Measurements from ENCODE around the gene TEPSIN.

Gene TEPSIN

GRCh38 chr17:81261096-81261495 lies 22.2 kb upstream of the TEPSIN start:
- H3K9me3 ChIP-seq (ENCODE audit: insufficient read depth, low read length, severe bottlenecking) = no peaks in the 10 kb centered on the region
- H4K20me1 ChIP-seq (ENCODE audit: insufficient read depth, low read length) = peaks cover 22% of the 10 kb centered on the region; the same call in 1 of the 2 replicates
- H3K79me2 ChIP-seq (ENCODE audit: insufficient read depth, low read length) = no peaks in the 10 kb centered on the region
- no peak overlapping the region for H2AFZ ChIP-seq (ENCODE audit: low read depth, low read length)
- peaks cover 93% of the 10 kb centered on the region for H3K36me3 ChIP-seq (ENCODE audit: insufficient read depth, low read length)
- H3K9ac ChIP-seq (ENCODE audit: low read depth, low read length) = no peak overlapping the region
- no peaks in the 10 kb centered on the region for H3K27me3 ChIP-seq (ENCODE audit: insufficient read depth, low read length, poor library complexity)
- H3K4me1 ChIP-seq (ENCODE audit: insufficient read depth, low read length) = no peaks in the 10 kb centered on the region
- no peak for DNase-seq
- no peak overlapping the region for H3K27ac ChIP-seq (ENCODE audit: low read length)
- H3K4me2 ChIP-seq (ENCODE audit: insufficient read depth, low read length) = no peak overlapping the region
- no peak for ATAC-seq (ENCODE audit: insufficient read depth, low read depth)
- TF ChIP-seq EZH2 (IDR thresholded peaks at IDR 0.05; ENCODE audit: borderline replicate concordance, low read depth, low read length, severe bottlenecking) = no peak
- no peak for TF ChIP-seq CTCF (IDR thresholded peaks at IDR 0.05; ENCODE audit: borderline replicate concordance, extremely low read depth, low read length, poor library complexity, severe bottlenecking)
- H3K4me3 ChIP-seq (ENCODE audit: low read depth in 1 of 2, low read length in 2 of 2) = no peak overlapping the region

- H3K27me3 ChIP-seq (ENCODE audit: insufficient read depth, low read length, poor library complexity) = no peaks in the 10 kb centered on the region
- no peaks in the 10 kb centered on the region for H3K4me1 ChIP-seq (ENCODE audit: insufficient read depth, low read length)
- DNase-seq (no peak), ATAC-seq (ENCODE audit: insufficient read depth, low read depth) (no peak)
- H2AFZ ChIP-seq (ENCODE audit: low read depth, low read length) = no peak overlapping the region
- no peaks in the 10 kb centered on the region for H3K79me2 ChIP-seq (ENCODE audit: insufficient read depth, low read length)
- H3K9ac ChIP-seq (ENCODE audit: low read depth, low read length) = no peak overlapping the region
- no peak overlapping the region for H3K4me3 ChIP-seq (ENCODE audit: low read depth in 1 of 2, low read length in 2 of 2)
- H3K36me3 ChIP-seq (ENCODE audit: insufficient read depth, low read length) = peaks cover 89% of the 10 kb centered on the region
- H3K9me3 ChIP-seq (ENCODE audit: insufficient read depth, low read length, severe bottlenecking) = no peaks in the 10 kb centered on the region
- H3K4me2 ChIP-seq (ENCODE audit: insufficient read depth, low read length) = no peak overlapping the region
- no peak overlapping the region for H3K27ac ChIP-seq (ENCODE audit: low read length)
- peaks cover 22% of the 10 kb centered on the region; the same call in 1 of the 2 replicates for H4K20me1 ChIP-seq (ENCODE audit: insufficient read depth, low read length)
- TF ChIP-seq EZH2 (IDR thresholded peaks at IDR 0.05; ENCODE audit: borderline replicate concordance, low read depth, low read length, severe bottlenecking) (no peak), CTCF (IDR thresholded peaks at IDR 0.05; ENCODE audit: borderline replicate concordance, extremely low read depth, low read length, poor library complexity, severe bottlenecking) (no peak)
Observed at GRCh38 chr17:81260641-81261040, 21.8 kb upstream of the TEPSIN start.

GRCh38 chr17:81260171-81260570 lies 21.3 kb upstream of the TEPSIN start:
- H3K4me1 ChIP-seq (ENCODE audit: insufficient read depth, low read length) = no peaks in the 10 kb centered on the region
- H3K36me3 ChIP-seq (ENCODE audit: insufficient read depth, low read length) = peaks cover 85% of the 10 kb centered on the region
- no peak overlapping the region for H3K4me2 ChIP-seq (ENCODE audit: insufficient read depth, low read length)
- ATAC-seq (ENCODE audit: insufficient read depth, low read depth) (no peak), DNase-seq (no peak)
- H3K9me3 ChIP-seq (ENCODE audit: insufficient read depth, low read length, severe bottlenecking) = no peaks in the 10 kb centered on the region
- H3K4me3 ChIP-seq (ENCODE audit: low read depth in 1 of 2, low read length in 2 of 2) = no peak overlapping the region
- no peak overlapping the region for H2AFZ ChIP-seq (ENCODE audit: low read depth, low read length)
- TF ChIP-seq CTCF (IDR thresholded peaks at IDR 0.05; ENCODE audit: borderline replicate concordance, extremely low read depth, low read length, poor library complexity, severe bottlenecking) (no peak), EZH2 (IDR thresholded peaks at IDR 0.05; ENCODE audit: borderline replicate concordance, low read depth, low read length, severe bottlenecking) (no peak)
- no peaks in the 10 kb centered on the region for H3K79me2 ChIP-seq (ENCODE audit: insufficient read depth, low read length)
- no peak overlapping the region for H3K9ac ChIP-seq (ENCODE audit: low read depth, low read length)
- no peaks in the 10 kb centered on the region for H3K27me3 ChIP-seq (ENCODE audit: insufficient read depth, low read length, poor library complexity)
- H4K20me1 ChIP-seq (ENCODE audit: insufficient read depth, low read length) = peaks cover 19% of the 10 kb centered on the region; the same call in 1 of the 2 replicates
- H3K27ac ChIP-seq (ENCODE audit: low read length) = no peak overlapping the region

All from DND-41 (cell line).